BJ (cell line): ENCODE results near the gene SNX30. TPM values are rescaled to one million over a fixed set of nuclear protein-coding genes. Genes with fewer than 3 reads are reported as not detected.

Experiments used
- CTCF ChIA-PET: fragments of 350-600 bp; formaldehyde crosslinking; extraction: SDS; loops from one replicate; lab custom pipeline; 2021; ENCODE audit warnings: antibody characterized with exemption, inconsistent platforms; lab: Yijun Ruan, JAX
- POLR2A ChIA-PET: fragments of 300-600 bp; sonication (Branson Sonifier 250); formaldehyde crosslinking; extraction: SDS; loops from one replicate; lab custom pipeline; 2021; ENCODE audit warnings: antibody characterized with exemption; lab: Charles Lee
- DNase-seq: peaks from one replicate; pipeline ENCODE4 v3.0.0-alpha.2; 2011; ENCODE audit warnings: low read depth
- H3K27me3 ChIP-seq: 2 replicates; pipeline ENCODE4 v1.6.0; 2011; ENCODE audit warnings: low read length; ENCODE audit not compliant: control insufficient read depth, insufficient read depth
- H3K36me3 ChIP-seq: 2 replicates; pipeline ENCODE4 v1.5.1; 2011; ENCODE audit warnings: low read length; ENCODE audit not compliant: control insufficient read depth, insufficient read depth
- H3K4me3 ChIP-seq: 2 replicates; pipeline ENCODE4 v1.5.1; 2011; ENCODE audit warnings: low read depth, mild to moderate bottlenecking, control low read depth, low read length
- polyA plus RNA-seq: library from polyadenylated mRNA; depleted of rRNA; stranded (reverse); fragments of >200 nt; gene quantifications from 2 replicates; pipeline ENCODE4 v1.2.3, GENCODE V29; 2011
- TF ChIP-seq, protein P1 (sequence below): IDR thresholded peaks from 2 replicates; pipeline ENCODE4 v1.5.1; 2011; ENCODE audit warnings: low read depth, mild to moderate bottlenecking, control low read depth, inconsistent platforms, low read length, moderate library complexity; ENCODE audit not compliant: insufficient read depth

The SNX30 gene
- polyA plus RNA-seq, 1 experiment, result 6.1 TPM

DNA sequence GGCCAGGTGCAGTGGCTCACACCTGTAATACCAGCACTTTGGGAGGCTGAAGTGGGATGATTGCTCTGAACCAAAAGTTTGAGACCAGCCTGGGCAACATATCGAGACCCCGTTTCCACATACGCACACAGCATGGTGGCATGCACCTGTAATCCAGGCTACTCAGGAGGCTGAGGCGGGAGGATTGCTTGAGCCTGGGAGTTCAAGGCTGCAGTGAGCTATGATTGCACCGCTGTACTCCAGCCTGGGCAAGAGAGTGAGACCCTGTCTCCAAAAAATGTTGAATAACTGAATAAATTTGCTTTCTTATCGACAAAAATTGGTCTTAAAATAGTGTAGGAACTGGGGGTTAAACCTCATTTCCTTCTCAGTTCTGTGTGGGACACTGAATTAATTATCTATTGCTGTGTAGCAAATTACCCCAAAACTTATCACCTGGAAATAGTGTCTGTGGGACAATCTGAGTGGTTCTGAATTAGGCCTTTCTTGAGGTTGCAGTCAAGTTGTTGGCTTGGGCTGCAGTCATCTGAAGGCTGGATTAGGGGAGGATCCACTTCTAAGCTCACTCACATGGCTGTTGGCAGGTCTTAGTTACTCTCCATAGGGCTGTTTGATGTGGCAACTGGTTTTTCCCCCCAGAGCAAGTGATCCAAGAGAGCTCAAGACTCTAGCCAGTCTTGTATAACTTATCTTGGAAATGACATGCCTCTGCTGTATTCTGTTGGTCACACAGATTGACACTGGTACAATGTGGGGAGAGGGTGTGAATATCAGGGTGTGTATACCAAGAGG, 2.0 kb downstream of the SNX30 start:
- Histone ChIP-seq H3K27me3 (no peaks in the 10 kb centered on the region), H3K36me3 (no peaks in the 10 kb centered on the region), H3K4me3 (no peak overlapping the region)
- ChIA-PET CTCF (interaction anchor here (0.7 to 2.6 kb wide), 4 partner anchors 31 to 305 kb away, joined by 3 to 5 read pairs (median 3); partner anchors contain the start of gene INIP), POLR2A (interaction anchor here (0.6 kb wide), 1 partner anchor 35 kb away, joined by 19 read pairs; the partner anchor contains the start of gene INIP)
- DNase-seq, result no peak
- TF ChIP-seq, protein P1, sequence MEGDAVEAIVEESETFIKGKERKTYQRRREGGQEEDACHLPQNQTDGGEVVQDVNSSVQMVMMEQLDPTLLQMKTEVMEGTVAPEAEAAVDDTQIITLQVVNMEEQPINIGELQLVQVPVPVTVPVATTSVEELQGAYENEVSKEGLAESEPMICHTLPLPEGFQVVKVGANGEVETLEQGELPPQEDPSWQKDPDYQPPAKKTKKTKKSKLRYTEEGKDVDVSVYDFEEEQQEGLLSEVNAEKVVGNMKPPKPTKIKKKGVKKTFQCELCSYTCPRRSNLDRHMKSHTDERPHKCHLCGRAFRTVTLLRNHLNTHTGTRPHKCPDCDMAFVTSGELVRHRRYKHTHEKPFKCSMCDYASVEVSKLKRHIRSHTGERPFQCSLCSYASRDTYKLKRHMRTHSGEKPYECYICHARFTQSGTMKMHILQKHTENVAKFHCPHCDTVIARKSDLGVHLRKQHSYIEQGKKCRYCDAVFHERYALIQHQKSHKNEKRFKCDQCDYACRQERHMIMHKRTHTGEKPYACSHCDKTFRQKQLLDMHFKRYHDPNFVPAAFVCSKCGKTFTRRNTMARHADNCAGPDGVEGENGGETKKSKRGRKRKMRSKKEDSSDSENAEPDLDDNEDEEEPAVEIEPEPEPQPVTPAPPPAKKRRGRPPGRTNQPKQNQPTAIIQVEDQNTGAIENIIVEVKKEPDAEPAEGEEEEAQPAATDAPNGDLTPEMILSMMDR, result no peak

DNA sequence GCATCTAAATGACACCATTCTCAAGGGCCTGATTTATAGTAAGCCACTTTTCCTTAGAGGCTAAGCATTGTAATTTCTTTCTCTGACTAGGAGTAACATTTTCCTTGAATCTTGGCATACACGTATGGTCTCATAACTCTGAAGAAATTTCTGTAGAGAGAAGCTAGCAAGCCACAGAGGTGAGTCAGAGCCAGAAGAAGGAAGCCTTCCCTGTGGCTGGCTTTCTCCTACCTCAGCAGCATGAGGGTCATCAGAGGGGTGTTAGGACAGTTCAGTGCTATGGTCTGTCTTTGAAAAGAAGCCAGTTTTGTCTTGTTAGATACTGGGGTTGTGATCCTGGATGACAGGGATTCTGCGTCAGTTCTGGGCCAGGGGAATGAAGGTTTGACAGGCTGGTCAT, 3.2 kb downstream of the SNX30 start:
- Histone ChIP-seq H3K27me3 (no peaks in the 10 kb centered on the region), H3K36me3 (no peaks in the 10 kb centered on the region), H3K4me3 (no peak overlapping the region)
- TF ChIP-seq, protein P1, result no peak
- DNase-seq, result peak; percentile 66
- ChIA-PET CTCF (interaction anchor here (1.0 to 1.5 kb wide), 2 partner anchors 29 to 36 kb away, joined by 3 read pairs; no protein-coding TSS in a partner anchor), POLR2A (interaction anchor here (0.5 kb wide), 1 partner anchor 51 kb away, joined by 9 read pairs; no protein-coding TSS in a partner anchor)

GRCh38 chr9:112754578-112754977, 4.0 kb downstream of the SNX30 start:
- peak; percentile 61 for DNase-seq
- CTCF ChIA-PET, result no interaction called here

DNA sequence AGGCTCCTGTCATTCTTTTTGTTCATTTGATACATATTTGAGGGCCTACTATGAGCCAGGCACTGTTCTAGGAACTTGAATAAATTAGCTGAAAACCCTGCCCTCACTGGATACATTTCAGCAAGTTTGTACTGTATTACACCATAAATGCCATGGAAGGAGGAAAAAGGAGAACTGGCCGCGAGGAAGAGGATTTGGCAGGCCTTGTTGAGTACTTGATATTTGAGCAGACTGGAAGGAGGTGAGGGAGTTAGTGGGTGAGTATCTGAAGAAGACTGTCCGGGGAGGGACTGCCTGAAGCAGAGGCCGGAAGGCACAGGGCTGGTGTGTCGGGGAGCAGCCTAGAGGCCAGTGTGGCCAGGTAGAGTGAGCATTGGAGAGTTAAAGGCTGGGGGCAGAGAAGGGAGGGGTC, 4.5 kb downstream of the SNX30 start:
- ChIA-PET CTCF (no interaction called here), POLR2A (no interaction called here)
- DNase-seq, result no peak

More at GRCh38 chr9:112754578-112754977, 4.0 kb downstream of the SNX30 start:
- POLR2A ChIA-PET, result no interaction called here
- Histone ChIP-seq H3K4me3 (no peak overlapping the region), H3K36me3 (no peaks in the 10 kb centered on the region), H3K27me3 (no peaks in the 10 kb centered on the region)
- TF ChIP-seq, protein P1, result no peak

GRCh38 chr9:112755675-112756074, 5.1 kb downstream of the SNX30 start:
- CTCF ChIA-PET, result interaction anchor here (1.0 kb wide), 1 partner anchor 37 kb away, joined by 3 read pairs; no protein-coding TSS in a partner anchor
- no peak for DNase-seq
- Histone ChIP-seq H3K4me3 (no peak overlapping the region), H3K36me3 (no peaks in the 10 kb centered on the region), H3K27me3 (no peaks in the 10 kb centered on the region)
- TF ChIP-seq, protein P1, result no peak
- POLR2A ChIA-PET, result no interaction called here

More for the DNA sequence above, 4.5 kb downstream of the SNX30 start:
- no peaks in the 10 kb centered on the region for H3K27me3 ChIP-seq
- TF ChIP-seq, protein P1, result no peak
- no peak overlapping the region for H3K4me3 ChIP-seq
- H3K36me3 ChIP-seq, result no peaks in the 10 kb centered on the region
